IMR-90 (cell line): Measurements from ENCODE around the gene PLXNA4. TPM values are rescaled to one million over a fixed set of nuclear protein-coding genes. Genes with fewer than 3 reads are reported as not detected.

Experiments
- ATAC-seq: fragments of 200-7000 bp; cut with Tn5 transposase; 2 replicates; pipeline ENCODE4 v1.9.1; 2020; ENCODE audit warnings: low read depth, mild to moderate bottlenecking, moderate library complexity
- BruUV-seq: library from RNA; stranded (reverse); fragments of 400-500 nt; replicated peaks from 2 replicates; lab custom pipeline; 2021; lab: Mats Ljungman, UMichigan
- CTCF ChIA-PET: fragments of 300-600 bp; formaldehyde crosslinking; extraction: SDS; loops from one replicate; lab custom pipeline; 2021; ENCODE audit warnings: antibody characterized with exemption; lab: Yijun Ruan, JAX
- POLR2A ChIA-PET: fragments of 300-600 bp; sonication (Branson Sonifier 250); formaldehyde crosslinking; loops from one replicate; lab custom pipeline; 2022; ENCODE audit warnings: antibody characterized with exemption; ENCODE audit not compliant: unreplicated experiment; lab: Charles Lee
- DNase-seq: peaks from one replicate; pipeline ENCODE4 v3.0.0; 2013
- H2AFZ ChIP-seq: replicated peaks from 2 replicates; pipeline ENCODE3; 2013; ENCODE audit warnings: low read length, mild to moderate bottlenecking; ENCODE audit not compliant: poor library complexity
- H2AK5ac ChIP-seq: 2 replicates; pipeline ENCODE4 v1.6.1; 2013; ENCODE audit warnings: low read depth, low read length, inconsistent platforms
- H2AK9ac ChIP-seq: replicated peaks from 2 replicates; pipeline ENCODE3; 2013; ENCODE audit warnings: mild to moderate bottlenecking, low read depth, low read length, moderate library complexity; ENCODE audit not compliant: poor library complexity
- H2BK120ac ChIP-seq: 2 replicates; pipeline ENCODE4 v1.6.1; 2013; ENCODE audit warnings: low read depth, low read length, inconsistent platforms
- H2BK15ac ChIP-seq: 3 replicates; pipeline ENCODE4 v1.6.1; 2013; ENCODE audit warnings: low read depth, low read length, inconsistent platforms
- H2BK20ac ChIP-seq: 2 replicates; pipeline ENCODE4 v1.6.1; 2013; ENCODE audit warnings: low read depth, mild to moderate bottlenecking, inconsistent platforms, low read length, moderate library complexity
- H2BK5ac ChIP-seq: 2 replicates; pipeline ENCODE4 v1.6.1; 2013; ENCODE audit warnings: mild to moderate bottlenecking, low read depth, low read length, inconsistent platforms; ENCODE audit not compliant: poor library complexity, severe bottlenecking
- H3K14ac ChIP-seq: replicated peaks from 2 replicates; pipeline ENCODE4 v1.6.1; 2013; ENCODE audit warnings: low read depth, low read length, inconsistent platforms
- H3K18ac ChIP-seq: 2 replicates; pipeline ENCODE4 v1.6.1; 2013; ENCODE audit warnings: low read depth, low read length, control low read depth
- H3K23ac ChIP-seq: 2 replicates; pipeline ENCODE4 v1.6.1; 2013; ENCODE audit warnings: low read depth, low read length, inconsistent platforms
- H3K27ac ChIP-seq: 2 replicates; pipeline ENCODE4 v1.5.1; 2013; ENCODE audit warnings: mild to moderate bottlenecking, control low read depth, low read length; ENCODE audit not compliant: insufficient read depth
- H3K27me3 ChIP-seq: 2 replicates; pipeline ENCODE4 v1.6.1; 2013; ENCODE audit warnings: low read length; ENCODE audit not compliant: control insufficient read depth, insufficient read depth
- H3K36me3 ChIP-seq: 2 replicates; pipeline ENCODE4 v1.6.1; 2013; ENCODE audit warnings: low read length, mixed read lengths; ENCODE audit not compliant: control insufficient read depth, insufficient read depth
- H3K4ac ChIP-seq: 2 replicates; pipeline ENCODE4 v1.6.1; 2013; ENCODE audit warnings: low read depth, low read length, inconsistent platforms
- H3K4me1 ChIP-seq: 2 replicates; pipeline ENCODE4 v1.6.1; 2013; ENCODE audit warnings: low read length, mixed read lengths; ENCODE audit not compliant: control insufficient read depth, insufficient read depth
- H3K4me2 ChIP-seq: 2 replicates; pipeline ENCODE4 v1.6.1; 2013; ENCODE audit warnings: low read depth, mild to moderate bottlenecking, control low read depth, low read length, moderate library complexity
- H3K4me3 ChIP-seq: 2 replicates; pipeline ENCODE4 v1.5.1; 2013; ENCODE audit warnings: low read depth, mild to moderate bottlenecking, control low read depth, low read length, moderate library complexity; ENCODE audit not compliant: insufficient read depth
- H3K56ac ChIP-seq: 2 replicates; pipeline ENCODE4 v1.6.1; 2013; ENCODE audit warnings: low read length, inconsistent platforms; ENCODE audit not compliant: insufficient read depth; ENCODE audit errors: extremely low read depth
- H3K79me1 ChIP-seq, 2 experiments: 2 replicates each; pipeline ENCODE4 v1.6.1; 2013; ENCODE audit warnings: low read length in 2 of 2, inconsistent platforms in 1 of 2, low read depth in 1 of 2
- H3K9ac ChIP-seq: 2 replicates; pipeline ENCODE4 v1.6.1; 2013; ENCODE audit warnings: low read depth, low read length, control low read depth
- H3K9me1 ChIP-seq: 2 replicates; pipeline ENCODE4 v1.6.1; 2013; ENCODE audit warnings: low read length, inconsistent platforms; ENCODE audit not compliant: insufficient read depth
- H3K9me3 ChIP-seq: 2 replicates; pipeline ENCODE4 v1.6.1; 2013; ENCODE audit warnings: low read length; ENCODE audit not compliant: control insufficient read depth, insufficient read depth
- H4K20me1 ChIP-seq: 2 replicates; pipeline ENCODE4 v1.6.1; 2013; ENCODE audit warnings: low read length, inconsistent platforms; ENCODE audit not compliant: insufficient read depth
- H4K5ac ChIP-seq: 2 replicates; pipeline ENCODE4 v1.6.1; 2013; ENCODE audit warnings: mild to moderate bottlenecking, low read depth, low read length, control low read depth
- H4K8ac ChIP-seq, 2 experiments: 2 replicates each; pipeline ENCODE4 v1.6.1; 2013; ENCODE audit warnings: low read depth in 2 of 2, low read length in 2 of 2, control low read depth in 1 of 2, inconsistent platforms in 1 of 2
- H4K91ac ChIP-seq: 2 replicates; pipeline ENCODE4 v1.6.1; 2013; ENCODE audit warnings: low read depth, low read length, inconsistent platforms; ENCODE audit not compliant: insufficient read depth
- FOS ChIP-seq: fragments of 150-350 bp; IDR thresholded peaks from 2 replicates; pipeline ENCODE4 v1.6.1; 2016; ENCODE audit warnings: low read depth, low read length
- MAFK ChIP-seq: IDR thresholded peaks from 2 replicates; pipeline ENCODE4 v1.6.1; 2012; ENCODE audit warnings: low read depth, low read length, improper control_type of control experiment
- MAZ ChIP-seq: IDR thresholded peaks from 2 replicates; pipeline ENCODE4 v1.6.1; 2012; ENCODE audit warnings: low read depth, mild to moderate bottlenecking, low read length, improper control_type of control experiment, moderate library complexity, borderline replicate concordance
- MXI1 ChIP-seq: IDR thresholded peaks from 2 replicates; pipeline ENCODE4 v1.6.1; 2012; ENCODE audit warnings: low read depth, mild to moderate bottlenecking, low read length, moderate library complexity, borderline replicate concordance
- POLR2A ChIP-seq: IDR thresholded peaks from 2 replicates; pipeline ENCODE4 v1.6.1; 2012; ENCODE audit warnings: mild to moderate bottlenecking, low read depth, low read length
- RAD21 ChIP-seq: IDR thresholded peaks from 2 replicates; pipeline ENCODE4 v1.6.1; 2012; ENCODE audit warnings: low read length, improper control_type of control experiment
- RCOR1 ChIP-seq: IDR thresholded peaks from 2 replicates; pipeline ENCODE4 v1.6.1; 2012; ENCODE audit warnings: mild to moderate bottlenecking, low read length, improper control_type of control experiment; ENCODE audit not compliant: insufficient replicate concordance
- USF2 ChIP-seq: fragments of 150-350 bp; IDR thresholded peaks from 2 replicates; pipeline ENCODE4 v1.6.1; 2017; ENCODE audit warnings: mild to moderate bottlenecking, antibody characterized with exemption, low read length, low read depth
- WGBS, 2 experiments: methylation state at CpG; one replicate each; pipeline versions ENCODE4 v1.1.5 to v1.1.7; 2013; ENCODE audit warnings: missing lambda C conversion rate in 2 of 2; ENCODE audit not compliant: insufficient read length in 1 of 2; ENCODE audit errors: extremely low coverage in 2 of 2; 5-methylcytosine and 5-hydroxymethylcytosine counted together
- dilution Hi-C: fragments of 300-500 bp; cut with HindIII; formaldehyde crosslinking; loops from one replicate; pipeline ENCODE4 v1.14.3; 2018; ENCODE audit warnings: low sequenced_read_pairs; ENCODE audit not compliant: unreplicated experiment
- in situ Hi-C: fragments of 300-500 bp; cut with MboI; formaldehyde crosslinking; loops from 3 replicates; pipeline ENCODE4 v1.14.3; 2019; ENCODE audit warnings: low sequenced_read_pairs, inconsistent platforms, mixed read lengths
- intact Hi-C: fragments of 100-400 bp; cut with micrococcal nuclease; formaldehyde crosslinking; loops from 2 replicates; pipeline ENCODE4 v1.10.0; 2022
- polyA plus RNA-seq, 3 experiments: library from polyadenylated mRNA; depleted of rRNA; stranded (reverse); fragments of >200 nt; gene quantifications; 2 replicates each; pipeline ENCODE4 v1.2.3, GENCODE V29; 2012; ENCODE audit warnings: low replicate concordance in 1 of 3
- total RNA-seq: library from RNA; depleted of rRNA; stranded (reverse); fragments of >200 nt; gene quantifications from 2 replicates; pipeline ENCODE4 v1.2.3, GENCODE V29; 2012
- TF ChIP-seq, protein P1 (sequence below): conservative IDR thresholded peaks from 2 replicates; pipeline ENCODE4 v1.5.1; 2012; ENCODE audit warnings: mild to moderate bottlenecking, low read depth, low read length, improper control_type of control experiment

PLXNA4 gene
- total and polyA plus RNA-seq, 2 of the 4 experiments (the other 2 are of a cell fraction) = under 0.01 TPM

DNA sequence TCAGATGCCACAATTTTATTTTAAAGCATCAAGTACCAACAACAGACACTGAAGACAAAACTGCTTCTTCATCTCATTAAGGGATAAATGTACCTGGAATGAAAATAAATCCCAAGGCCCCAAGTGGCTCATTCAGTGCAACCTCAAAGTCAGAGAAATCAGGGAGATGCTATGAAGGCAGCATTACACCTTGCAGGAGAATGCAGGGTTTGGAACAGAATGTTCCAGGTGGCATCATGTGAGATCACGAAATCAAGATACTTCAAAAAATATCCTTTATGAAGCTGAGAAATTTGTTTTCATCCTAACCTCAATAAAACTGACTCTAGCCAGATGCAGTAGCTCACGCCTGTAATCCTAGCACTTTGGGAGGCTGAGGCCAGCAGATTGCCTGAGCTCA is 477.1 kb downstream of the PLXNA4 start:
- no peaks in the 10 kb centered on the region for H4K20me1 ChIP-seq
- H2BK20ac ChIP-seq = no peak overlapping the region
- H3K4me2 ChIP-seq = no peak overlapping the region
- no TSS peak for BruUV-seq
- no peaks in the 10 kb centered on the region for H3K4me1 ChIP-seq
- dilution Hi-C loops = no loop called here
- no peak overlapping the region for H4K8ac ChIP-seq
- no peak overlapping the region for H3K4me3 ChIP-seq
- H3K79me1 ChIP-seq = no peaks in the 10 kb centered on the region
- no peaks in the 10 kb centered on the region for H3K9me1 ChIP-seq
- TF ChIP-seq MXI1 (no peak), MAZ (no peak), FOS (no peak), RAD21 (no peak), MAFK (no peak), POLR2A (no peak), RCOR1 (no peak), USF2 (no peak)
- TF ChIP-seq, protein P1, sequence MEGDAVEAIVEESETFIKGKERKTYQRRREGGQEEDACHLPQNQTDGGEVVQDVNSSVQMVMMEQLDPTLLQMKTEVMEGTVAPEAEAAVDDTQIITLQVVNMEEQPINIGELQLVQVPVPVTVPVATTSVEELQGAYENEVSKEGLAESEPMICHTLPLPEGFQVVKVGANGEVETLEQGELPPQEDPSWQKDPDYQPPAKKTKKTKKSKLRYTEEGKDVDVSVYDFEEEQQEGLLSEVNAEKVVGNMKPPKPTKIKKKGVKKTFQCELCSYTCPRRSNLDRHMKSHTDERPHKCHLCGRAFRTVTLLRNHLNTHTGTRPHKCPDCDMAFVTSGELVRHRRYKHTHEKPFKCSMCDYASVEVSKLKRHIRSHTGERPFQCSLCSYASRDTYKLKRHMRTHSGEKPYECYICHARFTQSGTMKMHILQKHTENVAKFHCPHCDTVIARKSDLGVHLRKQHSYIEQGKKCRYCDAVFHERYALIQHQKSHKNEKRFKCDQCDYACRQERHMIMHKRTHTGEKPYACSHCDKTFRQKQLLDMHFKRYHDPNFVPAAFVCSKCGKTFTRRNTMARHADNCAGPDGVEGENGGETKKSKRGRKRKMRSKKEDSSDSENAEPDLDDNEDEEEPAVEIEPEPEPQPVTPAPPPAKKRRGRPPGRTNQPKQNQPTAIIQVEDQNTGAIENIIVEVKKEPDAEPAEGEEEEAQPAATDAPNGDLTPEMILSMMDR = no peak
- intact Hi-C loops = no loop called here
- no peaks in the 10 kb centered on the region for H3K36me3 ChIP-seq
- POLR2A ChIA-PET = no interaction called here
- in situ Hi-C loops = no loop called here
- no peak overlapping the region for H2AK9ac ChIP-seq
- H2AFZ ChIP-seq = no peak overlapping the region
- no peak overlapping the region for H3K23ac ChIP-seq
- no peaks in the 10 kb centered on the region for H3K9me3 ChIP-seq
- no peak overlapping the region for H3K18ac ChIP-seq
- H3K27me3 ChIP-seq = peaks cover 9% of the 10 kb centered on the region
- H4K91ac ChIP-seq = no peak overlapping the region
- no peak overlapping the region for H2BK15ac ChIP-seq
- CTCF ChIA-PET = no interaction called here
- ATAC-seq = no peak
- no peak for DNase-seq
- no peak overlapping the region for H3K9ac ChIP-seq
- H4K5ac ChIP-seq = no peak overlapping the region
- H3K14ac ChIP-seq = no peak overlapping the region
- H3K27ac ChIP-seq = no peak overlapping the region
- H3K4ac ChIP-seq = no peak overlapping the region
- no peak overlapping the region for H3K56ac ChIP-seq
- H2AK5ac ChIP-seq = no peak overlapping the region
- H2BK5ac ChIP-seq = no peak overlapping the region
- H2BK120ac ChIP-seq = no peak overlapping the region
- WGBS, 2 experiments = no CpG with 5 or more reads among the region's 2 CpGs
